ENCODE results near the gene PLEKHH3. TPM values are rescaled to one million over a fixed set of nuclear protein-coding genes. Genes with fewer than 3 reads are reported as not detected.

The PLEKHH3 gene
- total and polyA plus RNA-seq, 10 of the 15 experiments (the other 5 are each of a cell fraction or from before 2014, with no cell fraction given), result 0.31 to 38.0 (median 11.0) TPM

GRCh38 chr17:42618442-42619150 lies 58.2 kb downstream of the PLEKHH3 start (continued):
- TF ChIP-seq CUX1 (IDR thresholded peaks at IDR 0.05; ENCODE audit: insufficient replicate concordance, low read depth, low read length) (no peak), KAT2A (conservative IDR thresholded peaks at IDR 0.05; ENCODE audit: control insufficient read depth, low read depth, low read length) (no peak), KLF5 (IDR thresholded peaks at IDR 0.05; ENCODE audit: partially characterized antibody) (no peak), RFX5 (IDR thresholded peaks at IDR 0.05; ENCODE audit: low read depth, low read length) (no peak), POU2F2 (IDR thresholded peaks at IDR 0.05; ENCODE audit: borderline replicate concordance, low read depth, low read length) (peak; percentile 23; the same call in 2 of the 3 replicates), TCF3 (IDR thresholded peaks at IDR 0.05; ENCODE audit: borderline replicate concordance, insufficient read depth, low read depth, low read length) (peak; percentile 96), GABPA (IDR thresholded peaks at IDR 0.05; ENCODE audit: low read depth) (0 out of 2 replicates have a peak, but pooled peaks have one; percentile 39), ELK1 (IDR thresholded peaks at IDR 0.05; ENCODE audit: low read depth, low read length) (no peak), RBBP5 (conservative IDR thresholded peaks at IDR 0.05) (no peak), YBX1 (IDR thresholded peaks at IDR 0.05) (no peak), NBN (IDR thresholded peaks at IDR 0.05) (peak; percentile 93), CREB1 (IDR thresholded peaks at IDR 0.05; ENCODE audit: low read depth) (0 out of 2 replicates have a peak, but pooled peaks have one; percentile 12), TAF1 (IDR thresholded peaks at IDR 0.05; ENCODE audit: borderline replicate concordance, low read depth, low read length) (peak; percentile 29; the same call in 1 of the 2 replicates), TCF7 (IDR thresholded peaks at IDR 0.05; ENCODE audit: borderline replicate concordance) (peak; percentile 64; the same call in 1 of the 2 replicates), MTA2 (IDR thresholded peaks at IDR 0.05; ENCODE audit: low read depth) (peak; percentile 81), IRF5 (IDR thresholded peaks at IDR 0.05; ENCODE audit: borderline replicate concordance) (no peak), MEF2A (IDR thresholded peaks at IDR 0.05; ENCODE audit: insufficient read depth, low read depth, low read length) (peak; percentile 88), BACH1 (IDR thresholded peaks at IDR 0.05; ENCODE audit: borderline replicate concordance) (peak; percentile 36; the same call in 1 of the 2 replicates), FOXM1 (IDR thresholded peaks at IDR 0.05; ENCODE audit: low read depth, low read length) (peak; percentile 81), ZBTB4 (CRISPR knock-in tag; IDR thresholded peaks at IDR 0.05) (no peak)
